Endothelial cell (in vitro differentiated cells): ENCODE measurements around the gene F8. TPM values are rescaled to one million over a fixed set of nuclear protein-coding genes. Genes with fewer than 3 reads are reported as not detected.

Experiments used
- DNase-seq: peaks from one replicate; pipeline ENCODE4 v3.0.0; 2021; ENCODE audit warnings: low spot score
- H3K27ac Mint-ChIP-seq: one replicate; pipeline ENCODE4 v1.8.0; 2021; ENCODE audit warnings: mixed read lengths, inconsistent platforms; ENCODE audit not compliant: unreplicated experiment
- H3K27me3 Mint-ChIP-seq: one replicate; pipeline ENCODE4 v1.8.0; 2021; ENCODE audit warnings: mild to moderate bottlenecking, moderate library complexity, mixed read lengths, inconsistent platforms; ENCODE audit not compliant: unreplicated experiment
- H3K36me3 Mint-ChIP-seq: one replicate; pipeline ENCODE4 v1.8.0; 2021; ENCODE audit warnings: mild to moderate bottlenecking, low read depth, mixed read lengths, inconsistent platforms; ENCODE audit not compliant: unreplicated experiment
- H3K4me1 Mint-ChIP-seq: one replicate; pipeline ENCODE4 v1.8.0; 2021; ENCODE audit warnings: mild to moderate bottlenecking, mixed read lengths, inconsistent platforms; ENCODE audit not compliant: unreplicated experiment
- H3K4me3 Mint-ChIP-seq: one replicate; pipeline ENCODE4 v1.8.0; 2021; ENCODE audit warnings: mild to moderate bottlenecking, mixed read lengths, inconsistent platforms; ENCODE audit not compliant: unreplicated experiment
- H3K9me3 Mint-ChIP-seq: one replicate; pipeline ENCODE4 v1.8.0; 2021; ENCODE audit warnings: mixed read lengths, inconsistent platforms; ENCODE audit not compliant: unreplicated experiment
- total RNA-seq: library from RNA; stranded (reverse); fragmentation: NEBNext Ultra II Directional; extraction: Animal tissue kit (Norgen Biotek cat#: 25700); gene quantifications from one replicate; pipeline ENCODE4 v1.2.1, GENCODE V29; 2021; ENCODE audit not compliant: unreplicated experiment
- TF ChIP-seq, protein P1 (sequence below): fragments of 200-600 bp; sonication (generic); IDR thresholded peaks from one replicate; pipeline ENCODE4 v1.5.0; 2021; ENCODE audit warnings: antibody characterized with exemption; ENCODE audit not compliant: unreplicated experiment

Gene F8
- total RNA-seq, 1 donor from 2014 or later: 4.5 TPM

DNA sequence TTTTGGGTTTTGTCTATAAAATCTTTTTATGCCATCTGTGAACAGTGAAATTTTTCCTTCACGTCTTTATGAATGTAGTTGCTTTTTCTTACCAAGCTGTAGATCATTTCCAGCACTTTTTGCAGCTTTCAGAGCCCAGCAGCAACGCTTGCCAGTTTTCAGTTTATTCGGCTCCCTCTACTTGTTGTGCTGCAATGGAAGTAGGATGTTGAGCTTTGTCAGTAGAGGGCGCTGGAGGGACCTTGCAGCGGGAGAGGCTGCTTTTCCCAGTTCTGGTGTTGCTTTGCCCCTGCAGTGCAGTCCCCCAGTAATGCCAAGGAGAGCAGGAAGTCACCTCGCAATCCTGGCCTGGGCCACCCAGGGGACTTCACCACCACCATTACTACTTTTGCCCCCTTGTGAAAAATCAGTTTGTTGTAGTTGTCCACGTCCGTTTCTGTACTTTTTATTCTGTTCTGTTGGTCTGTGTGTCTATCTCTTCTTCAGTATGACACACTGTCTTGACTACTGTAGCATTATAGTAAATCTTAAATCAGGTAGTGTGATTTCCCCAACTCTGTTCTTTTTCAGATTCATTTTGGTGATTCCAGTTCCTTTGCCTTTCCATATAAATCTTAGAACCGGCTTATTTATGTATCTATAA is 26.6 kb upstream of the F8 start:
- H3K9me3 Mint-ChIP-seq: no peaks in the 10 kb centered on the region

DNA sequence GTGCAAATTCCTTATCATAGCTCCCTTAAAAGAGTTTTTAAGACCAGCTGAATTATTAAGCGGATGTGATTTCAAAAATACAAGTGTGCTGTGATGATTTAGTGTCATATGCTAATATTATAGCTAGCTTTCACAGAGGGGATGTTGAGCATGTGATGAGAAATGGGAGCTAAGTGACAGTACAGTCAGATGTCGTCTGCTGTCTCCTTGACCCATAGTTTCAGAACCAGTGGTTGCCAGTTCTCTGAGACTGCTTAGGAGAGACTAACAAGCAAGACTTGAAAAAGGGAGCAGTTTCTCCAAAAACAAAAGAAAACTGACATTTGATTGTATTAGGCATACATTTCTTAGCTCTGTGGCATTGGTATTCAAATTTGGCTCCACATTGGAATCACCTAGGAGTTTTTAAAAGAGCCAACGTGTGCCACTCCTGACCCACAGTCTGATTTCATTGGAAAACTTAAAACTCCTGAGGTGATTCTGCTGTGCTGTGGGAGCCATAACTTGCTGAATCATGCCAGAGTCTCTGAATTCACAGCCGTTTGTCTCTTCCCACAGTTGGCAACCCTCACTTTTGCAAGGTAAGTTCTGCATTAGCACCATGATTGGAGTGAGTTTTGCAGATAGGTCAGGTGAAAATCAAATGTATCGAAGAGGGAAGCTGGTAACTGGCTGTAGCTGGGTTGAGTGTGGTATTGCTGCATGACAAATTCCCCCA is 24.4 kb upstream of the F8 start:
- Mint-ChIP-seq H3K36me3 (peaks cover 3% of the 10 kb centered on the region), H3K27me3 (peaks cover 3% of the 10 kb centered on the region), H3K27ac (no peak overlapping the region), H3K4me3 (no peak overlapping the region), H3K9me3 (no peaks in the 10 kb centered on the region), H3K4me1 (no peaks in the 10 kb centered on the region)
- TF ChIP-seq, protein P1, sequence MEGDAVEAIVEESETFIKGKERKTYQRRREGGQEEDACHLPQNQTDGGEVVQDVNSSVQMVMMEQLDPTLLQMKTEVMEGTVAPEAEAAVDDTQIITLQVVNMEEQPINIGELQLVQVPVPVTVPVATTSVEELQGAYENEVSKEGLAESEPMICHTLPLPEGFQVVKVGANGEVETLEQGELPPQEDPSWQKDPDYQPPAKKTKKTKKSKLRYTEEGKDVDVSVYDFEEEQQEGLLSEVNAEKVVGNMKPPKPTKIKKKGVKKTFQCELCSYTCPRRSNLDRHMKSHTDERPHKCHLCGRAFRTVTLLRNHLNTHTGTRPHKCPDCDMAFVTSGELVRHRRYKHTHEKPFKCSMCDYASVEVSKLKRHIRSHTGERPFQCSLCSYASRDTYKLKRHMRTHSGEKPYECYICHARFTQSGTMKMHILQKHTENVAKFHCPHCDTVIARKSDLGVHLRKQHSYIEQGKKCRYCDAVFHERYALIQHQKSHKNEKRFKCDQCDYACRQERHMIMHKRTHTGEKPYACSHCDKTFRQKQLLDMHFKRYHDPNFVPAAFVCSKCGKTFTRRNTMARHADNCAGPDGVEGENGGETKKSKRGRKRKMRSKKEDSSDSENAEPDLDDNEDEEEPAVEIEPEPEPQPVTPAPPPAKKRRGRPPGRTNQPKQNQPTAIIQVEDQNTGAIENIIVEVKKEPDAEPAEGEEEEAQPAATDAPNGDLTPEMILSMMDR: no peak
- DNase-seq: no peak

More for the DNA sequence above, 26.6 kb upstream of the F8 start:
- H3K36me3 Mint-ChIP-seq: peaks cover 11% of the 10 kb centered on the region
- peak; percentile 66 for DNase-seq
- H3K4me1 Mint-ChIP-seq: no peaks in the 10 kb centered on the region
- peaks cover 3% of the 10 kb centered on the region for H3K27me3 Mint-ChIP-seq
- H3K4me3 Mint-ChIP-seq: no peak overlapping the region
- TF ChIP-seq, protein P1: no peak
- H3K27ac Mint-ChIP-seq: no peak overlapping the region

DNA sequence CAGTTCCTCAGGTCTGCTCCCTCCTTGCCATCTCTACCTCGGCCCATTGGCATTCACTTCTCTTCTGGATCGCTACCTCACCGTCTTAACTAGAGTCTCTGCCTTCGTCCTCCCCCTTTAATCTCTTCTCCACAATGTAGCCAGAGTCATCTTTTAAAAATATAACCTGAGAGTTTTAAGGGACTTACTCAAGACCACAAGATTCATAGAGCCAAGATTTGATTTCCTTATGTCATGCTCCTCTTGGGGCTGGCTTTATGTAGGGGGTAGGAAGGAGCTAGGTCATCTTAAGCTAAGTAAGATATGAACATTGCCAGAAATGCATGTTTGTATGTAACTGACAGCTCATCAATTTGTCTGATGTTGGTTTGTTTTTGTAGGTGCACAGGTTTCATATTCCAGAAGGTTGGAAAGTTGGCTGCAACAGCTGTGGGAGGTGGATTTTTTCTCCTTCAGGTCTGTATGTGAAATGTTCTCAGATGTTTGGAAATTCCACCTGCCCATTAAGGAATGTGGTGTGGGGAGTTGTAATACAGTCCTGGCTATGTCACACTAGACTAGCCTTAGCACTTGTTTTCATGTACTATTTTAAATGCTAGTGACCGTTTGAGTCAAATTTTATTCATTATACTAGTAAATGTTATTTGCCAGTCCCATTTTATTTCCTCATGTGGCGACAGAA is 23.7 kb upstream of the F8 start:
- DNase-seq: no peak
- TF ChIP-seq, protein P1: no peak
- Mint-ChIP-seq H3K4me3 (no peak overlapping the region), H3K27ac (no peak overlapping the region), H3K4me1 (no peaks in the 10 kb centered on the region), H3K9me3 (no peaks in the 10 kb centered on the region), H3K36me3 (peaks cover 3% of the 10 kb centered on the region), H3K27me3 (peaks cover 3% of the 10 kb centered on the region)

DNA sequence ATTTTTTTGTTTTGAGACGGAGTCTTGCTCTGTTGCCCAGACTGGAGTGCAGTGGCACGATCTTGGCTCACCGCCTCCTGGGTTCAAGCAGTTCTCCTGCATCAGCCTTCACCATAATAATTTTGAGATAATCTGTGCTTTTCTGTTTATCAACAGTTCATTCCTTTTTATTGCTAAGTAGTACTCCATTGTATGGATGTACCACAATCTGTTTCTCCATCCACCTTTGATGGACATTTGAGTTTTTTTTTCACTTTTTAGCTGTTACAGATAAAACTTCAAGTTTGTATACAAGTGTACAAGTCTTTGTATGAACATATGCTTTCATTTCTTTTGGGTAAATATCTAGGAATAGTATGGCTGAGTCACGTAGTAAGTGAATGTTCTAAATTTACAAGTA is 13.2 kb upstream of the F8 start:
- no peak for DNase-seq
- Mint-ChIP-seq H3K4me1 (no peaks in the 10 kb centered on the region), H3K9me3 (no peaks in the 10 kb centered on the region), H3K4me3 (no peak overlapping the region), H3K27ac (no peak overlapping the region), H3K27me3 (no peaks in the 10 kb centered on the region), H3K36me3 (peaks cover 14% of the 10 kb centered on the region)
- TF ChIP-seq, protein P1: no peak

DNA sequence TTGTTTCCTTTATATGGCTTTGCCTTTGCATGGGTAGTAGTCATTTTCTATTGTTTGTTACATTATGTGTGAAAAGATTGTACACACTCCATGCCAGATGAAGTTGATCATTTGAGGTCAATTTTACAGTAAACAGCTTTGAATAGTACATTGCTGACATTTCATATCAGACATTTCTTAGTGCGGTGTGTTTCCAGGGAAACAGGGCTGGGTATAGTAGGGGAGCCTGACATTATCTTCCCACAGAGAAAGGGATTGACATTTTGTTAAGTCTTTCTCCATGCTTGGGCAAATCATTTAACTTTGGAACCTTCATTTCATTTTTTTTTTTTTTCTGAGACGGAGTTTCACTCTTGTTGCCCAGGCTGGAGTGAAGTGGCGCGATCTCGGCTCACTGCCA is 9.1 kb upstream of the F8 start:
- TF ChIP-seq, protein P1: no peak
- no peak for DNase-seq
- no peaks in the 10 kb centered on the region for H3K4me1 Mint-ChIP-seq
- no peaks in the 10 kb centered on the region for H3K9me3 Mint-ChIP-seq
- H3K27me3 Mint-ChIP-seq: no peaks in the 10 kb centered on the region
- no peak overlapping the region for H3K4me3 Mint-ChIP-seq
- H3K27ac Mint-ChIP-seq: no peak overlapping the region
- H3K36me3 Mint-ChIP-seq: peaks cover 14% of the 10 kb centered on the region
